GM12878 (cell line): Measurements from ENCODE around the gene B4GALT5. TPM values are rescaled to one million over a fixed set of nuclear protein-coding genes. Genes with fewer than 3 reads are reported as not detected.
A peak's percentile ranks its signal among the peaks of the same experiment; 100 is the strongest.

Source experiments
- BRCA1 ChIP-seq: IDR thresholded peaks from 2 replicates; pipeline ENCODE4 v1.6.1; 2011; ENCODE audit warnings: low read depth, low read length, improper control_type of control experiment
- CBX3 ChIP-seq: fragments of 200-600 bp; sonication (generic); IDR thresholded peaks from 2 replicates; pipeline ENCODE4 v1.6.1; 2016; ENCODE audit warnings: low read depth, borderline replicate concordance
- CBX5 ChIP-seq: sonication (generic); IDR thresholded peaks from 2 replicates; pipeline ENCODE4 v1.6.1; 2016; ENCODE audit warnings: low read depth, moderate library complexity, mild to moderate bottlenecking, inconsistent platforms
- FOXK2 ChIP-seq: fragments of 450-650 bp; IDR thresholded peaks from 2 replicates; pipeline ENCODE4 v1.6.1; 2017; ENCODE audit warnings: mild to moderate bottlenecking, moderate library complexity
- GABPA ChIP-seq: IDR thresholded peaks from 2 replicates; pipeline ENCODE4 v1.6.1; 2014; ENCODE audit warnings: antibody characterized with exemption, low read depth, mild to moderate bottlenecking, inconsistent platforms
- GATAD2B ChIP-seq: fragments of 450-650 bp; conservative IDR thresholded peaks from 2 replicates; pipeline ENCODE4 v1.6.1; 2017; ENCODE audit warnings: low read depth, mild to moderate bottlenecking, moderate library complexity
- KDM1A ChIP-seq: fragments of 200-600 bp; sonication (generic); IDR thresholded peaks from 2 replicates; pipeline ENCODE4 v1.6.1; 2016; ENCODE audit warnings: borderline replicate concordance
- MTA2 ChIP-seq: fragments of 450-650 bp; IDR thresholded peaks from 2 replicates; pipeline ENCODE4 v1.6.1; 2016; ENCODE audit warnings: low read depth, mild to moderate bottlenecking, moderate library complexity
- POU2F2 ChIP-seq: IDR thresholded peaks from 3 replicates; pipeline ENCODE4 v1.6.1; 2011; ENCODE audit warnings: low read depth, mild to moderate bottlenecking, low read length, borderline replicate concordance
- RCOR1 ChIP-seq: conservative IDR thresholded peaks from 2 replicates; pipeline ENCODE4 v1.6.1; 2012; ENCODE audit warnings: low read depth, low read length, improper control_type of control experiment
- RELA ChIP-seq: fragments of 450-650 bp; IDR thresholded peaks from 2 replicates; pipeline ENCODE4 v1.8.0; 2014; ENCODE audit warnings: borderline replicate concordance; ENCODE audit not compliant: partially characterized antibody
- RFX5 ChIP-seq: IDR thresholded peaks from 2 replicates; pipeline ENCODE4 v1.6.1; 2011; ENCODE audit warnings: low read depth, low read length, improper control_type of control experiment
- SIX5 ChIP-seq: IDR thresholded peaks from 2 replicates; pipeline ENCODE4 v1.6.1; 2011; ENCODE audit warnings: mild to moderate bottlenecking, low read depth, low read length, moderate library complexity; ENCODE audit not compliant: severe bottlenecking
- SMAD5 ChIP-seq: IDR thresholded peaks from 2 replicates; pipeline ENCODE4 v1.6.1; 2016; ENCODE audit warnings: antibody characterized with exemption, low read depth
- SREBF2 ChIP-seq: IDR thresholded peaks from 2 replicates; pipeline ENCODE4 v1.6.1; 2012; ENCODE audit warnings: mild to moderate bottlenecking, low read length
- STAT3 ChIP-seq: IDR thresholded peaks from 2 replicates; pipeline ENCODE4 v1.6.1; 2011; ENCODE audit warnings: low read depth, low read length, improper control_type of control experiment
- SUZ12 ChIP-seq: fragments of 200-600 bp; sonication (generic); IDR thresholded peaks from one replicate; pipeline ENCODE4 v1.6.1; 2018; ENCODE audit warnings: antibody characterized with exemption, mild to moderate bottlenecking; ENCODE audit not compliant: unreplicated experiment
- TBL1XR1 ChIP-seq: IDR thresholded peaks from 2 replicates; pipeline ENCODE4 v1.6.1; 2012; ENCODE audit warnings: low read depth, low read length, improper control_type of control experiment
- WRNIP1 ChIP-seq: IDR thresholded peaks from 2 replicates; pipeline ENCODE4 v1.6.1; 2011; ENCODE audit warnings: low read depth, low read length, improper control_type of control experiment, borderline replicate concordance
- ZZZ3 ChIP-seq: IDR thresholded peaks from 2 replicates; pipeline ENCODE4 v1.6.1; 2011; ENCODE audit warnings: low read depth; ENCODE audit not compliant: control insufficient read depth, insufficient read length
- polyA plus RNA-seq, 11 experiments: library from polyadenylated mRNA; depleted of rRNA in 4 of 11; unstranded in 6 of 11; stranded (reverse) in 5 of 11; fragments of >200 nt; fragmentation: Nextera tagmentation in 4 of 11; fragmentation: Illumina TruSeq in 1 of 11; extraction: Ambion mirVana in 4 of 11; extraction: Trizol in 1 of 11; gene quantifications; 1 replicate in 1 of 11; 2 replicates in 10 of 11; pipeline versions ENCODE4 v1.2.1 to v1.2.3, GENCODE V29; 2011 to 2016; ENCODE audit warnings: inconsistent platforms in 2 of 11, missing spikeins in 2 of 11, low read depth in 1 of 11
- total RNA-seq, 4 experiments: library from RNA; depleted of rRNA in 3 of 4; stranded (reverse); fragments of >200 nt in 3 of 4; fragmentation: Illumina TruSeq in 1 of 4; extraction: Trizol in 1 of 4; gene quantifications; 2 replicates each; pipeline versions ENCODE4 v1.2.1 to v1.2.3, GENCODE V29; 2013 to 2021
- TF ChIP-seq, protein P1 (sequence below): fragments of 450-650 bp; IDR thresholded peaks from 2 replicates; pipeline ENCODE4 v1.6.1; 2018; ENCODE audit warnings: borderline replicate concordance, mild to moderate bottlenecking; ENCODE audit not compliant: partially characterized antibody
- TF ChIP-seq, protein P2 (sequence below): IDR thresholded peaks from 2 replicates; pipeline ENCODE4 v1.6.1; 2012; ENCODE audit warnings: mild to moderate bottlenecking, low read depth, low read length
- TF ChIP-seq, protein P3 (sequence below): fragments of 450-650 bp; conservative IDR thresholded peaks from 2 replicates; pipeline ENCODE4 v1.6.1; 2017; ENCODE audit warnings: mild to moderate bottlenecking, moderate library complexity

The B4GALT5 gene
- total and polyA plus RNA-seq, 10 of the 15 experiments (the other 5 are each of a cell fraction or from before 2014, with no cell fraction given): 2.0 to 55.5 (median 20.2) TPM

DNA sequence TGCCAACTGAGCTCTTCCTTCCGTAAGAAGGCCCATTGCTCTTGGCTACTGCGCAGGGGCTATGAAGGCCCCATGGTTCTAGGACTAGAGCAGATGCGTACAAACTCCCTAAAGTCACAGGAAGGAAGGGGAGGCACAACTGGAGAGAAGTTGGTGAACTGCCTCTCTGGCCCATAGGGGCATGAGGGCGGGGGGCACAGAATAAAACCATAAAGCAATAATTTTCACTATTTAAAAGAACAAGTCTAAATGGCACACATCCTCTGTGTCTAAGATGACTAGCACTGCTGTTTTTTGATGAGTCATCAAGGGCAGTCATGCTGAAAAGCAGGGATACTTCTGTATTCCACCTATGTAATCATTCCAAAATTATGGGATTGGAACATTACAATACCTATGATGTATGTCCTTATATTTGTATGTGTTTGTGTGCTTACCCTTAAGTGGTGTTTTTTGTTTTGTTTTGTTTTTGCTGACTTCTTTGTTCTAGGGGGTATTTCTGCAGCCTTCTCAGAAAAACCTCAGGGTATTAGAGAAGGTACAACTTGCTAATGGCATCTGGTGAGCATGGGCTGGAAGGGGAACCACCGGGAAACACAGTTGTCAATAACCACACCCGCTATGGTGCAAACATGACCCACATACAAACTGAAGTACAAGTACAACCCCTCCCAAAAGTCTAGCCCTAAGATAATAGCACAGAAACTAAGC lies 36.9 kb downstream of the B4GALT5 start (continued):
- TF ChIP-seq STAT3 (no peak), SREBF2 (no peak), RFX5 (no peak), SUZ12 (no peak), FOXK2 (peak; percentile 77), CBX5 (no peak), MTA2 (peak; percentile 89), GATAD2B (peak; percentile 79; the same call in 1 of the 2 replicates), ZZZ3 (no peak), RCOR1 (no peak), TBL1XR1 (no peak), RELA (no peak), GABPA (no peak), POU2F2 (peak; percentile 56; the same call in 1 of the 3 replicates), BRCA1 (no peak), SIX5 (no peak), WRNIP1 (0 out of 2 replicates have a peak, but pooled peaks have one; percentile 43), CBX3 (no peak), SMAD5 (no peak), KDM1A (no peak)
- TF ChIP-seq, protein P1, sequence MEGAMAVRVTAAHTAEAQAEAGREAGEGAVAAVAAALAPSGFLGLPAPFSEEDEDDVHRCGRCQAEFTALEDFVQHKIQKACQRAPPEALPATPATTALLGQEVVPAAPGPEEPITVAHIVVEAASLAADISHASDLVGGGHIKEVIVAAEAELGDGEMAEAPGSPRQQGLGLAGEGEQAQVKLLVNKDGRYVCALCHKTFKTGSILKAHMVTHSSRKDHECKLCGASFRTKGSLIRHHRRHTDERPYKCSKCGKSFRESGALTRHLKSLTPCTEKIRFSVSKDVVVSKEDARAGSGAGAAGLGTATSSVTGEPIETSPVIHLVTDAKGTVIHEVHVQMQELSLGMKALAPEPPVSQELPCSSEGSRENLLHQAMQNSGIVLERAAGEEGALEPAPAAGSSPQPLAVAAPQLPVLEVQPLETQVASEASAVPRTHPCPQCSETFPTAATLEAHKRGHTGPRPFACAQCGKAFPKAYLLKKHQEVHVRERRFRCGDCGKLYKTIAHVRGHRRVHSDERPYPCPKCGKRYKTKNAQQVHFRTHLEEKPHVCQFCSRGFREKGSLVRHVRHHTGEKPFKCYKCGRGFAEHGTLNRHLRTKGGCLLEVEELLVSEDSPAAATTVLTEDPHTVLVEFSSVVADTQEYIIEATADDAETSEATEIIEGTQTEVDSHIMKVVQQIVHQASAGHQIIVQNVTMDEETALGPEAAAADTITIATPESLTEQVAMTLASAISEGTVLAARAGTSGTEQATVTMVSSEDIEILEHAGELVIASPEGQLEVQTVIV: no peak
- TF ChIP-seq, protein P2, sequence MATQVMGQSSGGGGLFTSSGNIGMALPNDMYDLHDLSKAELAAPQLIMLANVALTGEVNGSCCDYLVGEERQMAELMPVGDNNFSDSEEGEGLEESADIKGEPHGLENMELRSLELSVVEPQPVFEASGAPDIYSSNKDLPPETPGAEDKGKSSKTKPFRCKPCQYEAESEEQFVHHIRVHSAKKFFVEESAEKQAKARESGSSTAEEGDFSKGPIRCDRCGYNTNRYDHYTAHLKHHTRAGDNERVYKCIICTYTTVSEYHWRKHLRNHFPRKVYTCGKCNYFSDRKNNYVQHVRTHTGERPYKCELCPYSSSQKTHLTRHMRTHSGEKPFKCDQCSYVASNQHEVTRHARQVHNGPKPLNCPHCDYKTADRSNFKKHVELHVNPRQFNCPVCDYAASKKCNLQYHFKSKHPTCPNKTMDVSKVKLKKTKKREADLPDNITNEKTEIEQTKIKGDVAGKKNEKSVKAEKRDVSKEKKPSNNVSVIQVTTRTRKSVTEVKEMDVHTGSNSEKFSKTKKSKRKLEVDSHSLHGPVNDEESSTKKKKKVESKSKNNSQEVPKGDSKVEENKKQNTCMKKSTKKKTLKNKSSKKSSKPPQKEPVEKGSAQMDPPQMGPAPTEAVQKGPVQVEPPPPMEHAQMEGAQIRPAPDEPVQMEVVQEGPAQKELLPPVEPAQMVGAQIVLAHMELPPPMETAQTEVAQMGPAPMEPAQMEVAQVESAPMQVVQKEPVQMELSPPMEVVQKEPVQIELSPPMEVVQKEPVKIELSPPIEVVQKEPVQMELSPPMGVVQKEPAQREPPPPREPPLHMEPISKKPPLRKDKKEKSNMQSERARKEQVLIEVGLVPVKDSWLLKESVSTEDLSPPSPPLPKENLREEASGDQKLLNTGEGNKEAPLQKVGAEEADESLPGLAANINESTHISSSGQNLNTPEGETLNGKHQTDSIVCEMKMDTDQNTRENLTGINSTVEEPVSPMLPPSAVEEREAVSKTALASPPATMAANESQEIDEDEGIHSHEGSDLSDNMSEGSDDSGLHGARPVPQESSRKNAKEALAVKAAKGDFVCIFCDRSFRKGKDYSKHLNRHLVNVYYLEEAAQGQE: no peak
- TF ChIP-seq, protein P3, sequence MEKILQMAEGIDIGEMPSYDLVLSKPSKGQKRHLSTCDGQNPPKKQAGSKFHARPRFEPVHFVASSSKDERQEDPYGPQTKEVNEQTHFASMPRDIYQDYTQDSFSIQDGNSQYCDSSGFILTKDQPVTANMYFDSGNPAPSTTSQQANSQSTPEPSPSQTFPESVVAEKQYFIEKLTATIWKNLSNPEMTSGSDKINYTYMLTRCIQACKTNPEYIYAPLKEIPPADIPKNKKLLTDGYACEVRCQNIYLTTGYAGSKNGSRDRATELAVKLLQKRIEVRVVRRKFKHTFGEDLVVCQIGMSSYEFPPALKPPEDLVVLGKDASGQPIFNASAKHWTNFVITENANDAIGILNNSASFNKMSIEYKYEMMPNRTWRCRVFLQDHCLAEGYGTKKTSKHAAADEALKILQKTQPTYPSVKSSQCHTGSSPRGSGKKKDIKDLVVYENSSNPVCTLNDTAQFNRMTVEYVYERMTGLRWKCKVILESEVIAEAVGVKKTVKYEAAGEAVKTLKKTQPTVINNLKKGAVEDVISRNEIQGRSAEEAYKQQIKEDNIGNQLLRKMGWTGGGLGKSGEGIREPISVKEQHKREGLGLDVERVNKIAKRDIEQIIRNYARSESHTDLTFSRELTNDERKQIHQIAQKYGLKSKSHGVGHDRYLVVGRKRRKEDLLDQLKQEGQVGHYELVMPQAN: no peak
